T-helper 1 cell treated with Interleukin-12 subunit alpha and Interleukin-12 subunit beta and Interleukin-4 antibody, amounts not matched to agents 30 ng/mL and 1 ng/mL, for 36 hours (primary cell): ENCODE data around the gene RTCB. TPM values are rescaled to one million over a fixed set of nuclear protein-coding genes. Genes with fewer than 3 reads are reported as not detected.

Source experiments
- intact Hi-C: fragments of 100-400 bp; cut with micrococcal nuclease; formaldehyde crosslinking; loops from one replicate; pipeline ENCODE4 v1.15.1; 2024
- total RNA-seq: library from RNA; stranded (reverse); gene quantifications from 2 replicates; pipeline ENCODE4 v1.2.3, GENCODE V29; 2022

The RTCB gene
- 67.4 and 69.5 TPM in 2 replicates for total RNA-seq

GRCh38 chr22:32411829-32412592 is at the start of gene RTCB:
TSS of gene RTCB (minus strand) at chr22:32412247. CDS start at chr22:32412156, 91 bp downstream.
- intact Hi-C loops = loop anchor here (1.0 to 10.0 kb wide), 5 partner anchors 61 to 747 kb away; partner anchors contain the start of genes DEPDC5, PISD, PRR14L and YWHAH

GRCh38 chr22:32457031-32457430 is 45.0 kb upstream of the RTCB start:
- intact Hi-C loops = no loop called here

- intact Hi-C loops = no loop called here
Observed at GRCh38 chr22:32448980-32449379, 36.9 kb upstream of the RTCB start.

GRCh38 chr22:32446321-32446720 is 34.3 kb upstream of the RTCB start:
- intact Hi-C loops = no loop called here

- intact Hi-C loops = no loop called here
Observed at GRCh38 chr22:32444068-32444467, 32.0 kb upstream of the RTCB start.

- intact Hi-C loops = no loop called here
Observed at GRCh38 chr22:32430352-32430751, 18.3 kb upstream of the RTCB start.

GRCh38 chr22:32426881-32427280 is 14.8 kb upstream of the RTCB start:
- intact Hi-C loops = no loop called here

- intact Hi-C loops = no loop called here
Observed at GRCh38 chr22:32423664-32424063, 11.6 kb upstream of the RTCB start.

- intact Hi-C loops = no loop called here
Observed at GRCh38 chr22:32422062-32422461, 10.0 kb upstream of the RTCB start.

GRCh38 chr22:32421484-32421883 is 9.4 kb upstream of the RTCB start:
- intact Hi-C loops = no loop called here

- intact Hi-C loops = loop anchor here (10.0 kb wide), 1 partner anchor 753 kb away; the partner anchor contains the start of gene PISD
Observed at GRCh38 chr22:32417906-32418305, 5.9 kb upstream of the RTCB start.

GRCh38 chr22:32416556-32417085 is 4.6 kb upstream of the RTCB start:
- intact Hi-C loops = loop anchor here (10.0 kb wide), 1 partner anchor 752 kb away; the partner anchor contains the start of gene PISD

- intact Hi-C loops = loop anchor here (5.0 to 10.0 kb wide), 3 partner anchors 272 to 749 kb away; partner anchors contain the start of genes DEPDC5, PISD and PRR14L
Observed at GRCh38 chr22:32414191-32414590, 2.1 kb upstream of the RTCB start.

GRCh38 chr22:32413719-32414118 is 1.7 kb upstream of the RTCB start:
- intact Hi-C loops = loop anchor here (5.0 to 10.0 kb wide), 3 partner anchors 271 to 749 kb away; partner anchors contain the start of genes DEPDC5, PISD and PRR14L

- intact Hi-C loops = loop anchor here (5.0 to 10.0 kb wide), 3 partner anchors 269 to 747 kb away; partner anchors contain the start of genes DEPDC5, PISD and PRR14L
Observed at GRCh38 chr22:32411402-32411801, 645 bp downstream of the RTCB start.

GRCh38 chr22:32410459-32410858 is 1.6 kb downstream of the RTCB start:
- intact Hi-C loops = loop anchor here (5.0 to 10.0 kb wide), 3 partner anchors 268 to 746 kb away; partner anchors contain the start of genes DEPDC5, PISD and PRR14L

- intact Hi-C loops = loop anchor here (5.0 to 10.0 kb wide), 3 partner anchors 268 to 745 kb away; partner anchors contain the start of genes DEPDC5, PISD and PRR14L
Observed at GRCh38 chr22:32409977-32410376, 2.1 kb downstream of the RTCB start.

- intact Hi-C loops = no loop called here
Observed at GRCh38 chr22:32407936-32408335, 4.1 kb downstream of the RTCB start.

GRCh38 chr22:32407312-32407711 is 4.7 kb downstream of the RTCB start:
- intact Hi-C loops = no loop called here

GRCh38 chr22:32404021-32404420 is 8.0 kb downstream of the RTCB start:
- intact Hi-C loops = no loop called here

- intact Hi-C loops = no loop called here
Observed at GRCh38 chr22:32401486-32401885, 10.6 kb downstream of the RTCB start.

GRCh38 chr22:32396746-32397145 is 15.3 kb downstream of the RTCB start:
- intact Hi-C loops = no loop called here
